ENCODE results near the gene SIPA1L3.

Gene SIPA1L3

DNA sequence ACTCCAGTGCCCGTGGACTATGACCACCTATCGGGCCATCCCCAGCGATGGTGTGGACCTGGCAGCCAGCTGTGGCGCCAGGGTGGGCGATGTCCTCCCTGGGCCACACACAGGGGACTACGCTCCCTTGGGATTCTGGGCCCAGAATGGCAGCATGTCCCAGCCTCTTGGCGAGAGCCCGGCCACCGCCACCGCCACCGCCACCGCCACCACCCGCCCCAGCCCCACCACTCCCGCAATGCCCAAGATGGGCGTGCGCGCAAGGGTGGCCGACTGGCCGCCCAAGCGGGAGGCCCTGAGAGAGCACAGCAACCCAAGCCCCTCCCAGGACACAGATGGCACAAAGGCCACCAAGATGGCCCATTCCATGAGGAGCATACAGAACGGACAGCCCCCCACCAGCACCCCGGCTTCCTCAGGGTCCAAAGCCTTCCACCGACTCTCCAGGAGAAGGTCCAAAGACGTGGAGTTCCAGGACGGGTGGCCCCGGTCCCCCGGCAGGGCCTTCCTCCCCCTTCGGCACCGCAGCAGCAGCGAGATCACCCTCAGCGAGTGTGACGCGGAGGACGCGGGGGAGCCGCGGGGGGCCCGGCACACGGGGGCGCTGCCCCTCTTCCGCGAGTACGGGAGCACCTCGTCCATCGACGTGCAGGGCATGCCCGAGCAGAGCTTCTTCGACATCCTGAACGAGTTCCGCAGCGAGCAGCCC lies 174.7 kb downstream of the SIPA1L3 start:
- no peak overlapping the region for H3K4me3 ChIP-seq (ENCODE audit: control insufficient read depth, low read depth, low read length)
- DNase-seq (ENCODE audit: low read depth): no peak
- TF ChIP-seq, protein P1, sequence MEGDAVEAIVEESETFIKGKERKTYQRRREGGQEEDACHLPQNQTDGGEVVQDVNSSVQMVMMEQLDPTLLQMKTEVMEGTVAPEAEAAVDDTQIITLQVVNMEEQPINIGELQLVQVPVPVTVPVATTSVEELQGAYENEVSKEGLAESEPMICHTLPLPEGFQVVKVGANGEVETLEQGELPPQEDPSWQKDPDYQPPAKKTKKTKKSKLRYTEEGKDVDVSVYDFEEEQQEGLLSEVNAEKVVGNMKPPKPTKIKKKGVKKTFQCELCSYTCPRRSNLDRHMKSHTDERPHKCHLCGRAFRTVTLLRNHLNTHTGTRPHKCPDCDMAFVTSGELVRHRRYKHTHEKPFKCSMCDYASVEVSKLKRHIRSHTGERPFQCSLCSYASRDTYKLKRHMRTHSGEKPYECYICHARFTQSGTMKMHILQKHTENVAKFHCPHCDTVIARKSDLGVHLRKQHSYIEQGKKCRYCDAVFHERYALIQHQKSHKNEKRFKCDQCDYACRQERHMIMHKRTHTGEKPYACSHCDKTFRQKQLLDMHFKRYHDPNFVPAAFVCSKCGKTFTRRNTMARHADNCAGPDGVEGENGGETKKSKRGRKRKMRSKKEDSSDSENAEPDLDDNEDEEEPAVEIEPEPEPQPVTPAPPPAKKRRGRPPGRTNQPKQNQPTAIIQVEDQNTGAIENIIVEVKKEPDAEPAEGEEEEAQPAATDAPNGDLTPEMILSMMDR (conservative IDR thresholded peaks at IDR 0.05; ENCODE audit: control insufficient read depth, insufficient read depth, low read depth, low read length): no peak

DNA sequence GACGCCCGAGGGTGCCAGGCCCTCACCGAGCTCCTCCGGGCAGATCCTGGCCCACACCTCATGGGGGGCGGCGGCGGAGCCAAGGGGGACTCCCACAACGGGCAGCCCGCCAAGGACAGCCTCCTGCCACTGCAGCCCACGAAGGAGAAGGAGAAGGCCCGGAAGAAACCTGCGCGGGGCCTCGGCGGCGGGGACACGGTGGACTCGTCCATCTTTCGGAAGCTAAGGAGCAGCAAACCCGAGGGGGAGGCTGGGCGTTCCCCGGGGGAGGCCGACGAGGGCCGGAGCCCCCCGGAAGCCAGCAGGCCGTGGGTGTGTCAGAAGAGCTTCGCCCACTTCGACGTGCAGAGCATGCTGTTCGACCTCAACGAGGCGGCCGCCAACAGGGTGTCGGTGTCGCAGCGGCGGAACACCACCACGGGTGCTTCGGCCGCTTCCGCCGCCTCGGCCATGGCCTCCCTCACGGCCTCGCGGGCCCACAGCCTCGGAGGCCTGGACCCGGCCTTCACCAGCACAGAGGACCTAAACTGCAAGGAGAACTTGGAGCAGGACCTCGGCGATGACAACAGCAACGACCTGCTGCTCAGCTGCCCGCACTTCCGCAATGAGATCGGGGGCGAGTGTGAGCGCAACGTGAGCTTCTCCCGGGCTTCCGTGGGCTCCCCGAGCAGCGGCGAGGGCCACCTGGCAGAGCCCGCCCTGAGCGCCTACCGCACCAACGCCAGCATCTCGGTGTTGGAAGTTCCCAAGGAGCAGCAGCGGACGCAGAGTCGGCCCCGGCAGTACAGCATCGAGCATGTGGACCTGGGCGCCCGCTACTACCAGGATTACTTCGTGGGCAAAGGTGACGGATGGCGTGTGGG lies 175.5 kb downstream of the SIPA1L3 start:
- TF ChIP-seq, protein P1 (conservative IDR thresholded peaks at IDR 0.05; ENCODE audit: control insufficient read depth, insufficient read depth, low read depth, low read length): no peak
- DNase-seq (ENCODE audit: low read depth): no peak
- no peak overlapping the region for H3K4me3 ChIP-seq (ENCODE audit: control insufficient read depth, low read depth, low read length)

DNA sequence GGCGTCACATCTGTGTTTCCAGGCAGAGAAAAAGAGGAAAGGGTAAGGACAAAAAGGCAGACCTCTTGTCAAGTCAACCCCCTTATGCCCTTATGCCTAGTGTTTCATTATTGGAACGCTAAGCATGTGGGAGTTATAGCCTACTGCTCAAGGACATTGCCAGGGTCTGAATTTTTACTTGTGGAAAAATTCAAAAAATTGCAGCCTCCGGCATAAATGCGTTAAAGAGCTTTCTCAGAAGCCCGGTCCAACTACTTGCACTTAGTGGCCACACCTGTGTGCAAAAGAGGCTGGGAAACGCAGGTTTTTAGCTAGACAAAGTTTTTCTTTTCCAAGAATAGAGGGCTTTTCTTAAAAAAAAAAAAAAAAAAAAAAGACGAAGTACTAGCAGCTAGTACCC lies 177.2 kb downstream of the SIPA1L3 start:
- TF ChIP-seq, protein P1 (conservative IDR thresholded peaks at IDR 0.05; ENCODE audit: control insufficient read depth, insufficient read depth, low read depth, low read length): no peak
- DNase-seq (ENCODE audit: low read depth): no peak
- no peak overlapping the region for H3K4me3 ChIP-seq (ENCODE audit: control insufficient read depth, low read depth, low read length)

DNA sequence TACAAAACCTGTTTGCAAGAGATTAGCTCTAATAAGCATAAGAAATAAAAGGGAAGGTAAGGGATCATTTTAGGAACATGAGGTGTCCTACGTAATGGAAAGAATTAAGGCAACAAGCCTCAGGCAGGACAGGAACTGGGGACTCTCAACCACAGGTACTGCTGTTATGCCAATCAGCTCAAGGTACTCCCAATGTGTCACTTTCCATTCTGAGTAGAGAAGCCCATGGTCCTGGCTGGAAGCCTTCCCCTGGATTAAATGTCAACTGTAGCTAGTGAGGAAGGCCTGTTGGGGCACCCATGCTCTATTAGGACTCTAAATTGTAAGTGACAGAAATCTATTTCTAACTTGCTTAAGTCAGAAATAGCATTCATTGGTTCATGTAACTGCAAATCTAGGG lies 182.4 kb downstream of the SIPA1L3 start:
- no peak overlapping the region for H3K4me3 ChIP-seq (ENCODE audit: control insufficient read depth, low read depth, low read length)
- TF ChIP-seq, protein P1 (conservative IDR thresholded peaks at IDR 0.05; ENCODE audit: control insufficient read depth, insufficient read depth, low read depth, low read length): no peak
- DNase-seq (ENCODE audit: low read depth): no peak

DNA sequence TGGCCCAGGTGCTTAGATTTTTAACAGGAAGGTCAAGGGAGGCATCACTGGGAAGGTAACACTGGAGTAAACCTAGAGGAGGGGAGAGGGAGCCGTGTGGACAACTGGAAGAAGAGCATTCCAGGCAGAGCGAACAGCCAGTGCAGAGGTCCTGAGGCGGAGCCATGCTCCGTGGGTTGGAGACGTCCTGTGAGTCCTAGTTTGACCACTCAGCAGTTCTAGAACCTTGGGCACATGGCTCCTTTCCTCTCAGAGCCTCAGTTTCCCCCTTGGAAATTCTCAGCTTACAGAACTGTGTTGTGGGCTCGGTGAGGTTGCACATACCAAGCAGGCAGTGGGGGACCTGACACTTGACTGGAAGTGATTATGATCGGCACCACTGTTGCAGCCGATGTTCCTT lies 186.1 kb downstream of the SIPA1L3 start:
- no peak for DNase-seq (ENCODE audit: low read depth)
- TF ChIP-seq, protein P1 (conservative IDR thresholded peaks at IDR 0.05; ENCODE audit: control insufficient read depth, insufficient read depth, low read depth, low read length): no peak
- H3K4me3 ChIP-seq (ENCODE audit: control insufficient read depth, low read depth, low read length): no peak overlapping the region

DNA sequence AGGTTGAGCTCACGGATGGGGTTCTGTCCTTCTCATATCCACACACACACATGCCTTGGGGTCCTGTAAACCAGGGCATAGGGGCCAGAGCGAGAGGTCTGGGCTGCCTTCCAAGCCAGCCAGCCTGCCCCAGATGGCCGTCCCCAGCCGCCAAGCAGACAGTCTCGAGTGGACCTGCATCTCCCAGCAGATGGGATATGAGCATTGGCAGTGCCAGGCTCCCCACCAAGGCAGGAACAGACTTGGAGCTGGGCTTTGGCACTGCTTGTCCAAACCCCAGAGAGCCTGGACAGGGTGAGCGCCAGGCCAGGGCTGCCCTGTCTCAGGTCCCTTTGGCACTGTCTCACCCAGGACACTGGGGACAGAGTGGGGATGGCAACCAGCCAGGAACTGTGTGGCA lies 186.6 kb downstream of the SIPA1L3 start:
- TF ChIP-seq, protein P1 (conservative IDR thresholded peaks at IDR 0.05; ENCODE audit: control insufficient read depth, insufficient read depth, low read depth, low read length): no peak
- DNase-seq (ENCODE audit: low read depth): no peak
- no peak overlapping the region for H3K4me3 ChIP-seq (ENCODE audit: control insufficient read depth, low read depth, low read length)

All from fibroblast of mammary gland (primary cell).